PC-9 (cell line): ENCODE results near the gene CLCN1. TPM values are rescaled to one million over a fixed set of nuclear protein-coding genes. Genes with fewer than 3 reads are reported as not detected.

ENCODE experiments used
- BruUV-seq: library from RNA; stranded (reverse); fragments of 400-500 nt; replicated peaks from 2 replicates; lab custom pipeline; 2021; lab: Mats Ljungman, UMichigan
- CTCF ChIA-PET: fragments of 300-600 bp; sonication (Branson Sonifier 250); formaldehyde crosslinking; loops from one replicate; lab custom pipeline; 2022; ENCODE audit warnings: antibody characterized with exemption; lab: Charles Lee
- POLR2A ChIA-PET: fragments of 300-600 bp; sonication (Branson Sonifier 250); formaldehyde crosslinking; loops from one replicate; lab custom pipeline; 2022; ENCODE audit warnings: antibody characterized with exemption; ENCODE audit not compliant: unreplicated experiment; lab: Charles Lee
- DNase-seq, 2 experiments: peaks; one replicate each; pipeline versions ENCODE4 v3.0.0 to v3.0.0-alpha.2; 2015 to 2022; ENCODE audit warnings: mixed read lengths in 1 of 2
- H2AFZ ChIP-seq: fragments of 200-600 bp; sonication (generic); 2 replicates; pipeline ENCODE4 v1.8.1; 2017; ENCODE audit warnings: antibody characterized with exemption
- H3F3A ChIP-seq: fragments of 200-600 bp; sonication (generic); 2 replicates; pipeline ENCODE4 v1.8.1; 2017; ENCODE audit warnings: antibody characterized with exemption, mild to moderate bottlenecking, low read depth; ENCODE audit not compliant: insufficient read depth
- H3K27ac ChIP-seq: fragments of 200-600 bp; sonication (generic); 2 replicates; pipeline ENCODE4 v1.6.1; 2016; ENCODE audit warnings: mixed run types
- H3K27me3 ChIP-seq: fragments of 200-600 bp; sonication (generic); 2 replicates; pipeline ENCODE4 v1.6.1; 2016; ENCODE audit warnings: low read depth, mixed run types; ENCODE audit not compliant: insufficient read depth
- H3K36me3 ChIP-seq: fragments of 200-600 bp; sonication (generic); 2 replicates; pipeline ENCODE4 v1.6.1; 2016; ENCODE audit warnings: low read depth, mixed run types
- H3K4me1 ChIP-seq: fragments of 200-600 bp; sonication (generic); replicated peaks from 2 replicates; pipeline ENCODE4 v1.6.1; 2016; ENCODE audit warnings: mixed run types; ENCODE audit not compliant: insufficient read depth
- H3K4me2 ChIP-seq: fragments of 200-600 bp; sonication (generic); 2 replicates; pipeline ENCODE4 v1.6.1; 2017; ENCODE audit warnings: mixed run types
- H3K4me3 ChIP-seq: fragments of 200-600 bp; sonication (generic); 2 replicates; pipeline ENCODE4 v1.6.1; 2016; ENCODE audit warnings: mixed run types
- H3K79me2 ChIP-seq: fragments of 200-600 bp; sonication (generic); 2 replicates; pipeline ENCODE4 v1.6.1; 2017; ENCODE audit warnings: low read depth, mixed run types
- H3K9me2 ChIP-seq: fragments of 200-600 bp; sonication (generic); 2 replicates; pipeline ENCODE4 v1.8.1; 2017; ENCODE audit warnings: mild to moderate bottlenecking; ENCODE audit not compliant: insufficient read depth
- H3K9me3 ChIP-seq: fragments of 200-600 bp; sonication (generic); 2 replicates; pipeline ENCODE4 v1.8.1; 2016; ENCODE audit warnings: low read depth; ENCODE audit not compliant: insufficient read depth
- H4K20me1 ChIP-seq: fragments of 200-600 bp; sonication (generic); 2 replicates; pipeline ENCODE4 v1.8.1; 2017; ENCODE audit not compliant: insufficient read depth
- CTCF ChIP-seq: fragments of 200-600 bp; sonication (generic); conservative IDR thresholded peaks from 2 replicates; pipeline ENCODE4 v1.6.1; 2017; ENCODE audit warnings: mixed run types, antibody characterized with exemption, mild to moderate bottlenecking, moderate library complexity
- EZH2 ChIP-seq: fragments of 200-600 bp; sonication (generic); IDR thresholded peaks from 2 replicates; pipeline ENCODE4 v1.8.0; 2017; ENCODE audit warnings: antibody characterized with exemption, low read depth
- intact Hi-C: fragments of 100-400 bp; cut with micrococcal nuclease; formaldehyde crosslinking; loops from one replicate; pipeline ENCODE4 v1.10.0; 2022; ENCODE audit not compliant: unreplicated experiment
- microRNA-seq: library from miRNA; unstranded; fragments of <30 nt; microRNA quantifications from one replicate; pipeline ENCODE4 v1.2.0, GENCODE V29; 2021; ENCODE audit warnings: borderline number of aligned reads, borderline replicate concordance
- total RNA-seq: library from RNA; stranded (reverse); gene quantifications from 2 replicates; pipeline ENCODE4 v1.2.3, GENCODE V29; 2021

The CLCN1 gene
- total RNA-seq, 1 experiment from 2014 or later: not detected

GRCh38 chr7:143399151-143399550 is 83.2 kb downstream of the CLCN1 start:
- ChIA-PET POLR2A (no interaction called here), CTCF (no interaction called here)
- no peaks in the 10 kb centered on the region; the same call in 1 of the 2 replicates for H3F3A ChIP-seq
- H3K27me3 ChIP-seq: no peaks in the 10 kb centered on the region
- H3K9me3 ChIP-seq: no peaks in the 10 kb centered on the region
- no TSS peak for BruUV-seq
- DNase-seq: no peak
- no peak for TF ChIP-seq EZH2
- no peak for TF ChIP-seq CTCF
- no peaks in the 10 kb centered on the region for H3K9me2 ChIP-seq
- 0 out of 2 replicates have a peak, but pooled peaks cover 2% of the 10 kb centered on the region for H3K36me3 ChIP-seq
- no peaks in the 10 kb centered on the region for H3K79me2 ChIP-seq
- H3K4me3 ChIP-seq: no peak overlapping the region
- intact Hi-C loops: no loop called here
- H3K27ac ChIP-seq: no peak overlapping the region
- no peak overlapping the region for H3K4me2 ChIP-seq
- no peaks in the 10 kb centered on the region for H3K4me1 ChIP-seq
- H4K20me1 ChIP-seq: no peaks in the 10 kb centered on the region
- H2AFZ ChIP-seq: no peak overlapping the region

- Histone ChIP-seq H3K27ac (no peak overlapping the region), H3K79me2 (no peaks in the 10 kb centered on the region), H3K27me3 (no peaks in the 10 kb centered on the region), H4K20me1 (no peaks in the 10 kb centered on the region), H3K36me3 (0 out of 2 replicates have a peak, but pooled peaks cover 2% of the 10 kb centered on the region), H3K4me1 (no peaks in the 10 kb centered on the region), H3F3A (peaks cover 2% of the 10 kb centered on the region; the same call in 1 of the 2 replicates), H3K4me3 (no peak overlapping the region), H2AFZ (no peak overlapping the region), H3K9me2 (no peaks in the 10 kb centered on the region), H3K4me2 (no peak overlapping the region), H3K9me3 (no peaks in the 10 kb centered on the region)
- CTCF ChIA-PET: no interaction called here
- no TSS peak for BruUV-seq
- intact Hi-C loops: no loop called here
- no peak for DNase-seq
- POLR2A ChIA-PET: interaction anchor here (0.7 kb wide), 1 partner anchor 62 kb away, joined by 3 read pairs; no protein-coding TSS in a partner anchor
- TF ChIP-seq EZH2: no peak
Observed at GRCh38 chr7:143399642-143400041, 83.7 kb downstream of the CLCN1 start.

GRCh38 chr7:143401265-143401664 is 85.4 kb downstream of the CLCN1 start:
- POLR2A ChIA-PET: no interaction called here
- TF ChIP-seq EZH2 (no peak), CTCF (no peak)
- CTCF ChIA-PET: interaction anchor here (0.5 to 0.7 kb wide), 2 partner anchors 16 to 389 kb away, joined by 5 to 7 read pairs; no protein-coding TSS in a partner anchor

More at GRCh38 chr7:143401265-143401664, 85.4 kb downstream of the CLCN1 start:
- H3F3A ChIP-seq: peaks cover 5% of the 10 kb centered on the region; the same call in 1 of the 2 replicates
- no peak overlapping the region for H3K4me2 ChIP-seq
- intact Hi-C loops: no loop called here
- H3K4me3 ChIP-seq: no peak overlapping the region
- H3K27me3 ChIP-seq: no peaks in the 10 kb centered on the region
- H3K36me3 ChIP-seq: 0 out of 2 replicates have a peak, but pooled peaks cover 2% of the 10 kb centered on the region
- DNase-seq: peak in 1 of 2 experiments; percentile 28
- H3K9me3 ChIP-seq: no peaks in the 10 kb centered on the region
- no peak overlapping the region for H3K27ac ChIP-seq
- no TSS peak for BruUV-seq
- H3K4me1 ChIP-seq: no peaks in the 10 kb centered on the region
- no peaks in the 10 kb centered on the region for H3K9me2 ChIP-seq
- no peak overlapping the region for H2AFZ ChIP-seq
- H4K20me1 ChIP-seq: no peaks in the 10 kb centered on the region
- H3K79me2 ChIP-seq: peaks cover 8% of the 10 kb centered on the region; the same call in 1 of the 2 replicates

Small RNAs within 50 kb of the gene (microRNA-seq; reads per million reads assigned to microRNA genes)
- 2.0 reads per million for gene MIR6892

Other genes with a start within 250 kb of the CLCN1 start
- gene PIP, start 184.0 kb upstream of the CLCN1 start, total RNA-seq: not detected in 2 replicates
- gene TAS2R39, start 132.7 kb upstream of the CLCN1 start, total RNA-seq: not detected in 2 replicates
- not detected in 2 replicates for gene TAS2R40, start 94.1 kb upstream of the CLCN1 start, total RNA-seq
- 239 and 244 TPM in 2 replicates for gene GSTK1, start 52.7 kb upstream of the CLCN1 start, total RNA-seq
- gene TMEM139, start 31.2 kb upstream of the CLCN1 start, total RNA-seq: 89.7 and 131 TPM in 2 replicates
- 52.7 and 67.2 TPM in 2 replicates for gene CASP2, start 27.8 kb upstream of the CLCN1 start, total RNA-seq
- 0.65 and 0.80 TPM in 2 replicates for gene FAM131B, start 46.6 kb downstream of the CLCN1 start, total RNA-seq
- gene ZYX, start 65.2 kb downstream of the CLCN1 start, total RNA-seq: 145 and 167 TPM in 2 replicates
- 35.5 and 39.3 TPM in 2 replicates for gene EPHA1, start 92.7 kb downstream of the CLCN1 start, total RNA-seq
- not detected in 2 replicates for gene TAS2R60, start 127.3 kb downstream of the CLCN1 start, total RNA-seq
- gene TAS2R41, start 161.8 kb downstream of the CLCN1 start, total RNA-seq: not detected in 2 replicates